Adipocyte (in vitro differentiated cells): Measurements from ENCODE around the gene OPN1MW3.
"Not testable (repeated sequence)": the region's sequence is repeated elsewhere in the genome, so short reads cannot be mapped to it uniquely, and the experiment has no call there.

Experiments
- DNase-seq: peaks from one replicate; pipeline ENCODE4 v3.0.0-alpha.2; 2015; ENCODE audit warnings: low read depth
- H3K27me3 ChIP-seq: replicated peaks from 2 replicates; pipeline ENCODE4 v1.7.0; 2013; ENCODE audit warnings: mild to moderate bottlenecking, low read length, moderate library complexity; ENCODE audit not compliant: control insufficient read depth, insufficient read depth
- H3K36me3 ChIP-seq: 2 replicates; pipeline ENCODE4 v1.7.0; 2013; ENCODE audit warnings: low read length, mild to moderate bottlenecking, moderate library complexity; ENCODE audit not compliant: control insufficient read depth, insufficient read depth, severe bottlenecking
- H3K4me1 ChIP-seq: 2 replicates; pipeline ENCODE4 v1.7.0; 2013; ENCODE audit warnings: mild to moderate bottlenecking, low read length, moderate library complexity; ENCODE audit not compliant: control insufficient read depth, insufficient read depth
- H3K4me3 ChIP-seq: 2 replicates; pipeline ENCODE4 v1.7.0; 2013; ENCODE audit warnings: mild to moderate bottlenecking, low read length, moderate library complexity
- H3K9ac ChIP-seq: 2 replicates; pipeline ENCODE4 v1.7.0; 2013; ENCODE audit warnings: mild to moderate bottlenecking, low read length, moderate library complexity
- H3K9me3 ChIP-seq: 2 replicates; pipeline ENCODE4 v1.7.0; 2013; ENCODE audit warnings: mild to moderate bottlenecking, low read length, moderate library complexity; ENCODE audit not compliant: control insufficient read depth

OPN1MW3 gene

DNA sequence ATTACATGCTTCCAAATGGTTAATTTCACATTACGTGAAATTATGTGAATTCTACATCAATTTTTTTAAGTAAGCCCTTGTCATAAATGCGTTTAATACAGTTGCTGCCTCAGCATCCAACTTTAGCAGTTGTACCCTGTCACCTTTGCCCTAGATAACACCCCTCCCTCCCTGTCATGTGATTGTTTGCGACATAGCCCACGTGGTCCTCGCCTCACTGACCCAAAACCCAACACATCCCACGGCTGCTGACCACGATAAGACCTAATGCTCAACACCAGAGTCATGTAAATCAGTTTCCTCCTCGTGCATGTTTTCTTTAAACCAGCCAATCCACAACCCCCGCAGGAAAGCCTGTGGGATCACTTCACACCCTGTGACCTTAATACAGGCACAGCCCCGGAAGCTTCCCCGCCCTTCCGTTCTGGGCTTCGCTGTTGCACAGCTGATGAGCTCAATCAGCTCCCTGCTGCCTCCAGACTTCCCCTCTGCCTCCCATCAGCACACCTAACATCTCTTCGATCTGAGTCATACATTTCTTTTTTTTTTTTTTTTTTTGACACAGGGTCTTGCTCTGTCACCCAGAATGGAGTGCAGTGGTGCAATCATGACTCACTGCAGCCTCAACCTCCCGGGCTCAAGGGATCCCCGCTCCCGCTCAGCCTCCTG lies 9.9 kb upstream of the OPN1MW3 start:
- H3K9me3 ChIP-seq, H3K9ac ChIP-seq, H3K27me3 ChIP-seq, H3K4me1 ChIP-seq, DNase-seq, H3K36me3 ChIP-seq, H3K4me3 ChIP-seq: not testable (repeated sequence)

DNA sequence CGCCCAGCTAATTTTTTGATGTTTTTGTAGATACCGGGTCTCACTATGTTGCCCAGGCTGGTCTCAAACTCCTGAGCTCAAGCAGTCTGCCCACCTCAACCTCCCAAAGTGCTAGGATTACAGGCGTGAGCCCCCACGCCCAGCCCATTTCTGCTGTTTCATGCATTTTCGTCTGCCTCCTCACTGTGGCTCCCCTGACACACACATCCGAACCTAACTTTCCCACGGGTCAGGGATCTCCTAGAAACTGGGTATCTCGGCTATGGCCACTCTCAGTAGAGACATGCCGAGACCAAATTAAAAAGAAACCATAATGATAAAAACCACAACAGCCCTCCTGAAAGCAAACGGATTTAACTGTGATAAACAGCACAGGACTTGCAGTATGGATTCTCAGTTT lies 9.3 kb upstream of the OPN1MW3 start:
- H3K36me3 ChIP-seq, H3K4me1 ChIP-seq, H3K9me3 ChIP-seq, H3K4me3 ChIP-seq, H3K27me3 ChIP-seq, DNase-seq, H3K9ac ChIP-seq: not testable (repeated sequence)

DNA sequence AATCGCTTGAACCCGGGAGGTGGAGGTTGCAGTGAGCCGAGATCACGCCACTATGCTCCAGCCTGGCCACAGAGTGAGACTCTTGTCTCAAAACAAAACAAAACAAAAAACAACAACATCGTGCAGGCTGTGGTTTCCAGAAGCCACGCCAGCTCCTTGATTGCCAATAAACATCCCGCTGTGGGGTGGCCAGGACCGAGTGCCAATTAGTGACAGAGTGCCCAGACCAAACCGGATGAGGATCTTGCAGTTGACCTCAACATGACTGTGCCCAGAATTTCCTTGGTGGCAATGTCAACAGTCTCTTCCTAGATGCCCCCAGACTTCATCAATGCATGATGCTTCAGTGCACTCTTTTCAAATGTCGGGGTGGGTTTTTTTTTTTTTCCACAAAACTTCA lies 1.3 kb downstream of the OPN1MW3 start:
- DNase-seq, H3K4me1 ChIP-seq, H3K9ac ChIP-seq, H3K9me3 ChIP-seq, H3K4me3 ChIP-seq, H3K36me3 ChIP-seq, H3K27me3 ChIP-seq: not testable (repeated sequence)

DNA sequence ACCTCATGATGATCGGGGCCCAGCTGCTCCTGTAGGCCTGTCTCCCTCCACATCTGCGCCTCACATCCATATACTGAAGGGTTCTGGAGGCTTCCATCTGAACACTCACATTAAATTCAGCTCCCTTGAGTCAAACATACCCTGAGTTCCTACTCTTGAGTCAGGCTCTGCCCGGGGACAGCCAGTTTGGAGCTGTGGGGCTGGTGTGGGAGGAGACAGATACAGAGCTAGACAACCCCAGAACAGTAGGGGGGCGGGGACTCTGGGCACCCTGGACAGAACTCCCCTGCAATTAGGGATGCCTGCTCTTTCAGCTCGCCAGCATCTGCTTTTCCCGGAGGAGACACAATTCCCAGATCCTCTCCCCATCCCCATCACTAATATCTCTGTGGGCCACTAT lies 5.7 kb downstream of the OPN1MW3 start:
- not testable (repeated sequence) for H3K9me3 ChIP-seq, DNase-seq, H3K36me3 ChIP-seq, H3K9ac ChIP-seq, H3K4me1 ChIP-seq, H3K4me3 ChIP-seq, H3K27me3 ChIP-seq

DNA sequence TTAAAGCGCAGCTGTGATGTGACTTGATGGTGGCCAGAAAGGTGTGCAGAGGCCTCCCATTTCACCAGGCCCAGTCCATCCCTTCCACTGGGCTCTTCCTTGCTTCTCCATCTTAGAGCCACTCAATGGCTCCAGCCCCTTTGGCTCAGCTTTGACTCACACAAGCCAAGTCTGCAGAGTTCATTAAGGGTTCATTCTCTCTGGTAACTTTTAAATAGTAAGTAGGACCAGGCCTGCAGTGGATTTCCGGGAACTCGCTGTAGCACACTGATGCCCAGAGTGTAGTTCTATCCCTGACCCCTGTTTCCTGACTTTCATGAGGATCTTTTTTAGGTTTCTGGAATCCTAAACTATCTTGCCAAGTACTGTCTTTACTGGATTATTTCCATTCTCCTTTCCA lies 11.9 kb downstream of the OPN1MW3 start:
- not testable (repeated sequence) for H3K4me1 ChIP-seq, H3K9ac ChIP-seq, H3K36me3 ChIP-seq, H3K4me3 ChIP-seq, DNase-seq, H3K9me3 ChIP-seq, H3K27me3 ChIP-seq

DNA sequence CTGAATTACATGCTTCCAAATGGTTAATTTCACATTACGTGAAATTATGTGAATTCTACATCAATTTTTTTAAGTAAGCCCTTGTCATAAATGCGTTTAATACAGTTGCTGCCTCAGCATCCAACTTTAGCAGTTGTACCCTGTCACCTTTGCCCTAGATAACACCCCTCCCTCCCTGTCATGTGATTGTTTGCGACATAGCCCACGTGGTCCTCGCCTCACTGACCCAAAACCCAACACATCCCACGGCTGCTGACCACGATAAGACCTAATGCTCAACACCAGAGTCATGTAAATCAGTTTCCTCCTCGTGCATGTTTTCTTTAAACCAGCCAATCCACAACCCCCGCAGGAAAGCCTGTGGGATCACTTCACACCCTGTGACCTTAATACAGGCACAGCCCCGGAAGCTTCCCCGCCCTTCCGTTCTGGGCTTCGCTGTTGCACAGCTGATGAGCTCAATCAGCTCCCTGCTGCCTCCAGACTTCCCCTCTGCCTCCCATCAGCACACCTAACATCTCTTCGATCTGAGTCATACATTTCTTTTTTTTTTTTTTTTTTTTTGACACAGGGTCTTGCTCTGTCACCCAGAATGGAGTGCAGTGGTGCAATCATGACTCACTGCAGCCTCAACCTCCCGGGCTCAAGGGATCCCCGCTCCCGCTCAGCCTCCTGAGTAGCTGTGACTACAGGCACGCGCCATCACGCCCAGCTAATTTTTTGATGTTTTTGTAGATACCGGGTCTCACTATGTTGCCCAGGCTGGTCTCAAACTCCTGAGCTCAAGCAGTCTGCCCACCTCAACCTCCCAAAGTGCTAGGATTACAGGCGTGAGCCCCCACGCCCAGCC lies 27.3 kb downstream of the OPN1MW3 start:
- H3K27me3 ChIP-seq, H3K36me3 ChIP-seq, H3K4me3 ChIP-seq, H3K9me3 ChIP-seq, H3K9ac ChIP-seq, DNase-seq, H3K4me1 ChIP-seq: not testable (repeated sequence)

DNA sequence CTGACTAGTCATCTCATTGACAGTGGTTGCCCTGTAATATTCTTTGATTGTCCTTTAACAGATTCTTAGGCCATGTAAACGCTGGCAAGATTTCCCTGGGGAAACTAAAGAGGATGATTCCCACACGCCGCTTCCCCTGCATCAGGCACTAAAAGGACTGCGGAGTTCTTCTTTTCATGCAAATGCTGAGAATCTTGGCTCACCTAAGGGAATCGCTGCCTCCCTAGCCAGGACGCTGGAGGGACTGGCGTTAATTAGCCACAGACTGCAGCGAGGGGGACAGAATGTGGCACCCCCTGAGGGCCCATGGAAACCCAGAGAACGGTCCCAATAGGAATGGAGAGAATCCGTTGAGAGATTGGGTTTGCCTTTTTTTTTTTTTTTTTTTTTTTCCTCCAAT lies 29.0 kb downstream of the OPN1MW3 start:
- not testable (repeated sequence) for H3K4me3 ChIP-seq, DNase-seq, H3K36me3 ChIP-seq, H3K27me3 ChIP-seq, H3K4me1 ChIP-seq, H3K9ac ChIP-seq, H3K9me3 ChIP-seq

DNA sequence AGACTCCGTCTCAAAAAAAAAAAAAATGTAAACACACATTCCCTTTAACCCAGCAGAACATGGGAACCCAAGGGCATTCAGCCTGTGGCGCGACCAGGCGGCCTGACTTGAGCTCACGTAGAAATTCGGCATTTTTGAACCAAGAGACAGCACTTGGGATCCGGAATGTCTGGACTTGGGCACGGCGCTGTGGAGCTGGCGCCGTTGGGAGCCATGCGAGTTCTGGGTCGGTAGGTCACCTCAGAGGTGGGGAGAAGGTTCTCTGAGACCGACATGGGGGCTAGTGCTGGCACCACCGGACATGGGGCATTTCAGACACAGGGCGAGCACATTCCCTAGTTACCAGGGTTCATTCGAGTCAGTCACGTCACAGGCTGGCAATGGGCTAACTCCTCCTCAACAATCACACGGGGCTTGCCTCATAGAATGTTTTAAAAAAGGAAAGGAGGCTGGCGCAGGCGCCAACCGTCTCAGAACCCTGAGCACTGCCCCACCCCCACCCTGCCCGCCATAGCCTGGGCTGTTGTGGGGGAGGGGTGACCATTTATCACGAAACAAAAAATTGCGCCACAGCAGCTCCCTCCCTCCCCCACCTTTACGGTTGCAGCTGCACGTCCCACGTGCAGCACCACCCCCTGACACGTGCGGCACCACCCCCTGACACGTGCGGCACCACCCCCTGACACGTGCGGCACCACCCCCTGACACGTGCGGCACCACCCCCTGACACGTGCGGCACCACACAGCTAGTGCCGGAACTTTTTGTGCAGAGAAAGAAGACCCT lies 37.6 kb downstream of the OPN1MW3 start, which contains the start of gene TEX28:
TSS of gene TEX28 (minus strand) at position 334 of the 784 bp plus-strand sequence. CDS start 3,007 bp downstream, outside the sequence.
- no peak within 1 kb of the TSS for H3K9ac ChIP-seq
- no peak within 1 kb of the TSS for H3K4me3 ChIP-seq
- no peaks in the 10 kb centered on the region for H3K36me3 ChIP-seq
- H3K4me1 ChIP-seq, result no peaks in the 10 kb centered on the region
- H3K27me3 ChIP-seq, result peaks cover 9% of the 10 kb centered on the region
- H3K9me3 ChIP-seq, result no peaks in the 10 kb centered on the region
- DNase-seq, result no peak

DNA sequence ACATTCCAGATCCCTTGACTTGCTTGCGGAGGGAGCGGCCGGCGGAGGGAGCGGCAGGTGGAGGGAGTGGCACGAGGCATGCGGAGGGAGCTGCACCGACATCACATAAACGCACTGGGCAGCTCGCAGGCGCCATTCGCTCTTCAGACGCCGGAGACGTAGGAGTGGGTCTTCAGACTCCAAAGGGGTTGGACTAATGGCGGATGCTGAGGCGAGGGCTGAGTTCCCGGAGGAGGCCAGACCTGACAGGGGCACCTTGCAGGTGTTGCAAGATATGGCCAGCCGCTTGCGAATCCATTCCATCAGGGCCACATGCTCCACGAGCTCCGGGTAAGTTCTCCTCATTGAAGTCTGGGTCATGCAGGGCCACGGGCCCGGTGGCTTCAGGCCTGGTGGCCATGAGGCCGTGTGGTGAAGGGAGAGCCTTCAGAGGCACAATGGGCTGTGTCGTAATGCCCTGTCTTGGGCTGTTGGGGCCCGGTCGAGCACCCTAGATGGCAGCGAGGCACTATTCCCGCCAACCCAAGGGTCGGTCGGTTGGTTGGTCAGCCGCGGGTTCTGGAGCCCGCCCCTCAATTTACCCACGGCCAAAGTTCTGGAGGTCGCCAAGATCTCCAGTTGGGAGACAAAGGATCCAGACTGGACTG lies 38.4 kb downstream of the OPN1MW3 start, which contains the start of gene TKTL1:
TSS of gene TKTL1 (plus strand) at position 132 of the 647 bp plus-strand sequence. CDS start at position 197, 65 bp downstream.
- Histone ChIP-seq H3K27me3 (peaks cover 9% of the 10 kb centered on the region), H3K9me3 (no peaks in the 10 kb centered on the region), H3K9ac (no peak within 1 kb of the TSS), H3K36me3 (no peaks in the 10 kb centered on the region), H3K4me1 (no peaks in the 10 kb centered on the region), H3K4me3 (no peak within 1 kb of the TSS)
- DNase-seq, result no peak

DNA sequence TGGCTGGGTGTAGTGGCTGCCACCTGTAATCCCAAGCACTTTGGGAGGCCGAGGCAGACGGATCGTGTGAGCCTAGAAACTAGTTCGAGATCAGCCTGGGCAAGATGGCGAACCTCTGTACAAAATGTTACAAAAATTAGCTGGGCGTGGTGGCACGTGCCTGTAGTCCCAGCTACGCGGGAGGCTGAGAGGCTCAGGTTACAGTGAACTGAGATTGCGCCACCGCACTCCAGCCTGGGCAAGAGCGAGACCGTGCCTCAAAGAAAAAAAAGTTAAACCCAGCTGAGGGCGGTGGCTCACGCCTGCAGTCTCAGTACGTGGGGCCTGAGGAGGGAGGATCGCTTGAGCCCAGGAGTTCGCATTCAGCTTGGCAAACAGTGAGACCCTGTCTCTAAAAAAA lies 39.3 kb downstream of the OPN1MW3 start:
- DNase-seq, result no peak
- Histone ChIP-seq H3K27me3 (peaks cover 9% of the 10 kb centered on the region), H3K4me1 (no peaks in the 10 kb centered on the region), H3K9me3 (no peaks in the 10 kb centered on the region), H3K9ac (no peak overlapping the region), H3K4me3 (no peak overlapping the region), H3K36me3 (no peaks in the 10 kb centered on the region)

DNA sequence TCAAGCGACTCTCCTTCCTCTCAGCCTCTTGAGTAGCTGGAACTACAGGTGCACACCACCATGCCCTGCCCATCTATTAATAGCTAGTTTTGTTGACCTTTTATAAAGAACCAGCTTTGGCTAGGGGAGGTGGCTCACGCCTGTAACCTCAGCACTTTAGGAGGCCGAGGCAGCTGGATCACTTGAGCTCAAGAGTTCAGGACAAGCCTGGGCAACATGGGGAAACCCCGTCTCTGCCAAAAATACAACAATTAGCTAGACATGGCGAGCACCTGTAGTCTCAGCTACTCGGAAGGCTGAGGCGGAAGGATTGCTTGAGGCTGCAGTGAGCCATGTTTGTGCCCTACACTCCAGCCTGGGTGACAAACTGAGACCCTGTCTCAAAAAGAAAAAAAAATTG lies 40.9 kb downstream of the OPN1MW3 start:
- Histone ChIP-seq H3K4me3 (no peak overlapping the region), H3K9me3 (no peaks in the 10 kb centered on the region), H3K4me1 (no peaks in the 10 kb centered on the region), H3K9ac (no peak overlapping the region), H3K27me3 (peaks cover 9% of the 10 kb centered on the region), H3K36me3 (no peaks in the 10 kb centered on the region)
- no peak for DNase-seq
